Uterus (tissue), 4 donors: ENCODE results near the gene BLOC1S3. TPM values are rescaled to one million over a fixed set of nuclear protein-coding genes. Genes with fewer than 3 reads are reported as not detected.

ENCODE experiments used
- DNase-seq, 2 donors: peaks; one replicate each; pipeline ENCODE4 v3.0.0-alpha.2; 2019 to 2020
- H3K27ac ChIP-seq, 2 donors: fragments of 200-600 bp; sonication (generic); 1 replicate in 1 of 2; 2 replicates in 1 of 2; pipeline ENCODE4 v1.5.1; 2016 to 2018
- H3K27me3 ChIP-seq, 2 donors: fragments of 200-600 bp; sonication (generic); one replicate each; pipeline ENCODE4 v1.5.1; 2018 to 2019; ENCODE audit warnings: control low read depth in 1 of 2
- H3K36me3 ChIP-seq, 2 donors: fragments of 200-600 bp; sonication (generic); one replicate each; pipeline ENCODE4 v1.5.1; 2019; ENCODE audit warnings: control low read depth in 1 of 2
- H3K4me1 ChIP-seq, 2 donors: fragments of 200-600 bp; sonication (generic); one replicate each; pipeline ENCODE4 v1.5.1; 2018 to 2019; ENCODE audit warnings: control low read depth in 1 of 2
- H3K4me3 ChIP-seq, 2 donors: fragments of 200-600 bp; sonication (generic); 1 replicate in 1 of 2; 2 replicates in 1 of 2; pipeline ENCODE4 v1.5.1; 2018 to 2019; ENCODE audit warnings: mild to moderate bottlenecking in 1 of 2
- H3K9me3 ChIP-seq, 2 donors: fragments of 200-600 bp; sonication (generic); one replicate each; pipeline ENCODE4 v1.5.1; 2019; ENCODE audit warnings: control low read depth in 1 of 2
- POLR2A ChIP-seq, 2 donors: fragments of 450-650 bp; IDR thresholded peaks; one replicate each; pipeline ENCODE4 v1.6.1; 2016; ENCODE audit warnings: antibody characterized with exemption in 2 of 2, mild to moderate bottlenecking in 1 of 2, moderate library complexity in 1 of 2
- intact Hi-C: fragments of 100-400 bp; cut with DNase I; formaldehyde crosslinking; loops from one replicate; pipeline ENCODE4 v1.15.1; 2023; ENCODE audit warnings: low total_unique reads
- total RNA-seq, 4 donors: library from RNA; depleted of rRNA in 3 of 4; stranded (reverse); fragments of >200 nt in 3 of 4; gene quantifications; one replicate each; pipeline versions ENCODE4 v1.1.0 to v1.2.4, GENCODE V29; 2014 to 2023
- TF ChIP-seq, protein P1 (sequence below), 4 experiments: fragments of 200-600 bp in 2 of 4; fragments of 450-650 bp in 2 of 4; sonication (generic) in 2 of 4; IDR thresholded peaks; one replicate each; pipeline ENCODE4 v1.5.1; 2016 to 2019; ENCODE audit warnings: antibody characterized with exemption in 4 of 4, mild to moderate bottlenecking in 2 of 4, moderate library complexity in 1 of 4
- donor health status: DM: yes; HTN: yes; CAD: no.

BLOC1S3 gene
- total RNA-seq, 4 donors from 2014 or later, result 4.6 to 16.2 (median 10.2) TPM; not detected in 1

DNA sequence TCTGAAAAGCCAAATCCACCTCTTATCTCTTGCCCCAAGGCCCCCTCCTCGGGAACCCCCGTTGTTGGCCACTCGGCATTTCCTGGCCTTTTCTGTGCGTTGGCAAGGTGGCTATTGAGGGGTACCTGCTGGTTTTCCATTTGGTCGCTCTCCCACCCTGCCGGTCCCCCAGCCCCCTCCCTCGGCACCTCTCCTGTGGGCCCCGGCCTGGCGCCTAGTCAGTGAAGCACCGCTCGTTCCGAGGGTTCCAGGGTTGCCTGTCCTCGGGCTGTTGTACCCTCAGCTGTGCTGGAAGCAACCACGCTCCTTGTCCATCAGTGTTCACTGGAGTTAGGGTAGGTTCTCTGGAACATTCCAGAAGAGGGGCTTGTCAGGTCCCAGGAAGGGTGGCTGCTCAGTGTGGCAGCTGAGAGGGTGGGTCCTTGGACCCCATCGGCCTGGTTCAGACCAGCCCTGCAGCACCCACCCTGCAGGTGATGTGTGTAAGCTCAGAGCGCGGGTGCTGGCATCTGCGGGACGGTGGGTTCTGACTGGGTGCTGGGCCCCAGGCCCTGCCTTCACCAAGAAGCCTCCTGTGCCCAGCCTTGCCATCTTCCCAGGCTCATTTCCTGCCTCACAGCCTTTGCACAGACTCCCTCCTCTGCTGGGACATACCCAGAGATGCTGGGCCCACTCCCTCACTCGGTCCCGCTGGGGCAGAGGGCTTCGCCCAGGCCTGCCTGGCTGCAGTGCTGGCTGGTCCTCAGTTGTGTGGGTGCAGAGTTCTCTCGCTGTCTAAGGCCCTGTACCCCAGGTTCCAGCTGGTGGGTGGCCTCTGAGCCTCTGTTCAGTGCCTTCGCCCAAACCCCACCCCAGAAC is 39.1 kb upstream of the BLOC1S3 start:
- intact Hi-C loops, result no loop called here
- no peaks in the 10 kb centered on the region for H3K36me3 ChIP-seq
- peaks cover 0 to 7% of the 10 kb centered on the region in 2 donors for H3K4me1 ChIP-seq

GRCh38 chr19:45140144-45140503 is 38.5 kb upstream of the BLOC1S3 start:
- no peaks in the 10 kb centered on the region for H3K27me3 ChIP-seq
- TF ChIP-seq POLR2A (IDR thresholded peaks at IDR 0.05), result no peak
- TF ChIP-seq, protein P1, sequence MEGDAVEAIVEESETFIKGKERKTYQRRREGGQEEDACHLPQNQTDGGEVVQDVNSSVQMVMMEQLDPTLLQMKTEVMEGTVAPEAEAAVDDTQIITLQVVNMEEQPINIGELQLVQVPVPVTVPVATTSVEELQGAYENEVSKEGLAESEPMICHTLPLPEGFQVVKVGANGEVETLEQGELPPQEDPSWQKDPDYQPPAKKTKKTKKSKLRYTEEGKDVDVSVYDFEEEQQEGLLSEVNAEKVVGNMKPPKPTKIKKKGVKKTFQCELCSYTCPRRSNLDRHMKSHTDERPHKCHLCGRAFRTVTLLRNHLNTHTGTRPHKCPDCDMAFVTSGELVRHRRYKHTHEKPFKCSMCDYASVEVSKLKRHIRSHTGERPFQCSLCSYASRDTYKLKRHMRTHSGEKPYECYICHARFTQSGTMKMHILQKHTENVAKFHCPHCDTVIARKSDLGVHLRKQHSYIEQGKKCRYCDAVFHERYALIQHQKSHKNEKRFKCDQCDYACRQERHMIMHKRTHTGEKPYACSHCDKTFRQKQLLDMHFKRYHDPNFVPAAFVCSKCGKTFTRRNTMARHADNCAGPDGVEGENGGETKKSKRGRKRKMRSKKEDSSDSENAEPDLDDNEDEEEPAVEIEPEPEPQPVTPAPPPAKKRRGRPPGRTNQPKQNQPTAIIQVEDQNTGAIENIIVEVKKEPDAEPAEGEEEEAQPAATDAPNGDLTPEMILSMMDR (IDR thresholded peaks at IDR 0.05), result no peak
- intact Hi-C loops, result no loop called here

More for the DNA sequence above, 39.1 kb upstream of the BLOC1S3 start:
- Histone ChIP-seq H3K27ac (no peak overlapping the region), H3K9me3 (no peaks in the 10 kb centered on the region), H3K27me3 (no peaks in the 10 kb centered on the region), H3K4me3 (no peak overlapping the region)
- DNase-seq, result no peak
- TF ChIP-seq, protein P1 (IDR thresholded peaks at IDR 0.05), result no peak
- TF ChIP-seq POLR2A (IDR thresholded peaks at IDR 0.05), result no peak

GRCh38 chr19:45140533-45140932 is 38.1 kb upstream of the BLOC1S3 start:
- Histone ChIP-seq H3K27ac (no peak overlapping the region), H3K9me3 (no peaks in the 10 kb centered on the region), H3K4me1 (peaks cover 0 to 7% of the 10 kb centered on the region in 2 donors), H3K27me3 (no peaks in the 10 kb centered on the region), H3K36me3 (no peaks in the 10 kb centered on the region), H3K4me3 (no peak overlapping the region)
- no peak for DNase-seq
- intact Hi-C loops, result no loop called here
- no peak for TF ChIP-seq POLR2A (IDR thresholded peaks at IDR 0.05)
- TF ChIP-seq, protein P1 (IDR thresholded peaks at IDR 0.05), result no peak

More at GRCh38 chr19:45140144-45140503, 38.5 kb upstream of the BLOC1S3 start:
- no peaks in the 10 kb centered on the region for H3K9me3 ChIP-seq
- no peak overlapping the region for H3K27ac ChIP-seq
- no peak for DNase-seq
- no peaks in the 10 kb centered on the region for H3K36me3 ChIP-seq
- H3K4me3 ChIP-seq, result no peak overlapping the region
- H3K4me1 ChIP-seq, result peaks cover 0 to 7% of the 10 kb centered on the region in 2 donors

DNA sequence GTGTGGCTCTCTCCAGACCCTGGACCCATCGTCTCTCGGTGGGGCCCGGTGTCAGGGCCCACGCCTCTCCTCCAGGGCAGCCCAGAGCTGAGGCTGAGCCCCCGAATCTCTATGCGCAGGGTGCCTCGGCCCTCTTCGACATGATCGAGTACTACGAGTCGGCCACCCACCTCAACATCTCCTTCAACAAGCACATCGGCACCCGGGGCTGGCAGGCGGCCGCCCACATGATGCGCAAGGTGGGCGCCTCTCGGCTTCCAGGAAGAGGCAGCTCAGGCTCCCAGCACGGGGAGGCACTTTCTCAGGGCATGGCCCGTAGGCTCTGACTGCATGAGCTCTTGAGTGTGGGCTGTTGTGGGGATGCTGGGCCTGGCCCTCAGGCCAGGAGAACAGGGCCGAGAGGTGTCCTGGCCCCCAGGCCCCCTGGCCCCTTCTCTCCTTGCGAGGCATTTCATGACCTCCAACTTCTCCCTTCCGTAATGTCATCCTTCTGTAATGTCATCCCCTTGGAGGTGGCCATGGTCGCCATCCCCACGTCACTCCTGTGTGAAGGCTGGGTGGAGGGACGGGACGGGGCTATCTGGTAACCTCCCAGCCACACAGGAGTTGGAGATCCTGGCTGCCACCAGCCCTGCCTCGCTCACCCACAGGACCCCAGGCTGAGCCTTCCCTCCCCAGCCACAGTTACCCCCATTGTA is 37.2 kb upstream of the BLOC1S3 start:
- no peak for DNase-seq
- no peak overlapping the region for H3K4me3 ChIP-seq
- H3K9me3 ChIP-seq, result no peaks in the 10 kb centered on the region
- intact Hi-C loops, result no loop called here
- no peak overlapping the region for H3K27ac ChIP-seq
- TF ChIP-seq POLR2A (IDR thresholded peaks at IDR 0.05), result no peak
- TF ChIP-seq, protein P1 (IDR thresholded peaks at IDR 0.05), result no peak
- peaks cover 0 to 7% of the 10 kb centered on the region in 2 donors for H3K4me1 ChIP-seq
- H3K27me3 ChIP-seq, result no peaks in the 10 kb centered on the region
- no peaks in the 10 kb centered on the region for H3K36me3 ChIP-seq
